BJ (cell line): ENCODE measurements around the gene DGKB. TPM values are rescaled to one million over a fixed set of nuclear protein-coding genes. Genes with fewer than 3 reads are reported as not detected.

ENCODE experiments used
- CTCF ChIA-PET: fragments of 350-600 bp; formaldehyde crosslinking; extraction: SDS; loops from one replicate; lab custom pipeline; 2021; ENCODE audit warnings: antibody characterized with exemption, inconsistent platforms; lab: Yijun Ruan, JAX
- POLR2A ChIA-PET: fragments of 300-600 bp; sonication (Branson Sonifier 250); formaldehyde crosslinking; extraction: SDS; loops from one replicate; lab custom pipeline; 2021; ENCODE audit warnings: antibody characterized with exemption; lab: Charles Lee
- DNase-seq: peaks from one replicate; pipeline ENCODE4 v3.0.0-alpha.2; 2011; ENCODE audit warnings: low read depth
- H3K27me3 ChIP-seq: 2 replicates; pipeline ENCODE4 v1.6.0; 2011; ENCODE audit warnings: low read length; ENCODE audit not compliant: control insufficient read depth, insufficient read depth
- H3K36me3 ChIP-seq: 2 replicates; pipeline ENCODE4 v1.5.1; 2011; ENCODE audit warnings: low read length; ENCODE audit not compliant: control insufficient read depth, insufficient read depth
- H3K4me3 ChIP-seq: 2 replicates; pipeline ENCODE4 v1.5.1; 2011; ENCODE audit warnings: low read depth, mild to moderate bottlenecking, control low read depth, low read length
- CTCF ChIP-seq: IDR thresholded peaks from 2 replicates; pipeline ENCODE4 v1.5.1; 2011; ENCODE audit warnings: low read depth, mild to moderate bottlenecking, control low read depth, inconsistent platforms, low read length, moderate library complexity; ENCODE audit not compliant: insufficient read depth
- polyA plus RNA-seq: library from polyadenylated mRNA; depleted of rRNA; stranded (reverse); fragments of >200 nt; gene quantifications from 2 replicates; pipeline ENCODE4 v1.2.3, GENCODE V29; 2011

DGKB gene
- polyA plus RNA-seq, 1 experiment: 0.09 TPM

- no peak for DNase-seq
- H3K4me3 ChIP-seq: no peak overlapping the region
- H3K27me3 ChIP-seq: no peaks in the 10 kb centered on the region
- H3K36me3 ChIP-seq: no peaks in the 10 kb centered on the region
- POLR2A ChIA-PET: no interaction called here
- no peak for TF ChIP-seq CTCF
- CTCF ChIA-PET: interaction anchor here (0.6 kb wide), 1 partner anchor 125 kb away, joined by 3 read pairs; no protein-coding TSS in a partner anchor
Measured at GRCh38 chr7:14628516-14628915, 274.0 kb downstream of the DGKB start.

DNA sequence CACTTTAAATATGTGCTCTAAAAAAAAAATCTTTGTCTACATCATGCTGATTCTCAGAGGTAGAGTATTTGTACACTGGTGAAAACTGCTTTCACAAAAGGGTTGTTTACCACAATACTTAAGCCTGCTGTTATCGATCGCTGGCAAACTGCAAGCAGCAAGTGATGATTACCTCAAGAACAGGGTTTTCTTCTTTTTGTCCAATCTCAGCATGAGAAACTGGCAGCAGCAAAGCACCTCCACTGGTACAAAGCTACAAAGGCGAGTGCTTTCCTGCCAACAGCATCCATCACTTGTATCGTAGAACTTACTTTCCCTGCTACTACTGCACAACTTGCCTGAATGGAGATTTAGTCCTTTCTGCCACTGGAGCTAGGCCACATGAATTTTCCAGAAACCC, 276.5 kb downstream of the DGKB start:
- Histone ChIP-seq H3K36me3 (no peaks in the 10 kb centered on the region), H3K27me3 (no peaks in the 10 kb centered on the region), H3K4me3 (no peak overlapping the region)
- POLR2A ChIA-PET: no interaction called here
- TF ChIP-seq CTCF: no peak
- CTCF ChIA-PET: no interaction called here
- DNase-seq: no peak

- POLR2A ChIA-PET: no interaction called here
- H3K4me3 ChIP-seq: no peak overlapping the region
- no peak for DNase-seq
- CTCF ChIA-PET: no interaction called here
- no peaks in the 10 kb centered on the region for H3K36me3 ChIP-seq
- no peak for TF ChIP-seq CTCF
- no peaks in the 10 kb centered on the region for H3K27me3 ChIP-seq
Measured at GRCh38 chr7:14622559-14622958, 280.0 kb downstream of the DGKB start.

DNA sequence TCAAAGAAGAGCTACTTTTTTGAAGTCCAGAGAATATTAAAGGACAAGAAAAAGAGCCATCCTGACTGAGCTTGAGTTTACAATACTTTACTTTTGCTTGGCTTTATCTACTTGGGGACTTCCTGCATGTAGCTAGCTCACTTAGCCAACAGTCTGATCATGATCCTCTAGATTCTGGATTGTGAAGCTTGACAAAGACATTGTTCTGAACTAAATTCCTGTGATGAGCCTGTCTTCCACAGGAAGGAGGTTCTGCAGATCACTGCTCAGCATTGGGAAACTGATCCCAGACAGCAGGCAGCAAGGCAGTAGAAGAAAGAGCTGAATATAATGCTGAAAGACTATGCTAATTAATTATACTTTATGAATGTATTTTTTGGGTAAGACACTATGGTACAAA, 296.4 kb downstream of the DGKB start:
- Histone ChIP-seq H3K36me3 (no peaks in the 10 kb centered on the region), H3K27me3 (no peaks in the 10 kb centered on the region), H3K4me3 (no peak overlapping the region)
- TF ChIP-seq CTCF: no peak
- CTCF ChIA-PET: no interaction called here
- POLR2A ChIA-PET: no interaction called here
- no peak for DNase-seq

DNA sequence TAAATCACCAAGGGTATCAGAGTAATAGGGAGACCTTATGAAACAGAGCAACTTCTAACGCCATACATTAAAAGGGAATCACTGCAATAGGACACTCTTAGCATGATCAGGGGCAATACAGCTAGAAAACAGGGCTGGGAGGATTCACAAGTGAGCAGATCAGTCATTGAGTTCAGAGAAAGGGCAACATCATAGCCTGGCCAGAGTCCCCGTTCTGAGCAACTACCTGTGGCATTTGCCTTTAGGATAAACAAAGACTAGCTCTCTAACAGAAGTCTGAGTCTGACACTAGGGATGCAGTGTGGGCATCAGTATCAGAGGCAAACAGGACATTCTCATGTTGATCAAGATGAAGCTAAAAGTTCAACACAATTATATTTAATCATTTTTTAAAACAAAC, 297.9 kb downstream of the DGKB start:
- POLR2A ChIA-PET: no interaction called here
- CTCF ChIA-PET: no interaction called here
- Histone ChIP-seq H3K4me3 (no peak overlapping the region), H3K36me3 (no peaks in the 10 kb centered on the region), H3K27me3 (no peaks in the 10 kb centered on the region)
- TF ChIP-seq CTCF: no peak
- no peak for DNase-seq
